NCI-H345 (cell line): ENCODE results near the gene ME2.
"Not testable (repeated sequence)": the region's sequence is repeated elsewhere in the genome, so short reads cannot be mapped to it uniquely, and the experiment has no call there.

ENCODE experiments used
- DNase-seq: peaks from one replicate; lab custom pipeline; 2025; lab: John Stamatoyannopoulos, UW

The ME2 gene

DNA sequence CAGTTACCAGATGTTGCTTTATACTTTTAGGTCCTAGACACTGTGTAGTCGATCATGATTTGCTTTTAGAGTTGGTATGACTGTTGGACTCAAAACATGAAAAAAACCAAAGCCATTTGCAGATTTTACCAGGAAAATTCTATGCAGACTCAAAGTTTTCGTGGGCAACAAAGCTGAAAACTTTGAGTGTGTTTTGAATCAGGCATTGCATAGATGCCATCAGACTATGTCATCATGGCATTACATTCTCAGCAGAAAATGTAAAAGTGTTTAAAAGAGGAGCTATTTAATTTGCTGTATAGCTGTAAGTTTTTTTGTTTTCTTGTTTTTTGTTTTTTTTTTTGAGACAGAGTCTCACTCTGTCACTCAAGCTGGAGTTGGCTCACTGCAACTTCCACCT is 45.5 kb downstream of the ME2 start:
- DNase-seq = no peak

DNA sequence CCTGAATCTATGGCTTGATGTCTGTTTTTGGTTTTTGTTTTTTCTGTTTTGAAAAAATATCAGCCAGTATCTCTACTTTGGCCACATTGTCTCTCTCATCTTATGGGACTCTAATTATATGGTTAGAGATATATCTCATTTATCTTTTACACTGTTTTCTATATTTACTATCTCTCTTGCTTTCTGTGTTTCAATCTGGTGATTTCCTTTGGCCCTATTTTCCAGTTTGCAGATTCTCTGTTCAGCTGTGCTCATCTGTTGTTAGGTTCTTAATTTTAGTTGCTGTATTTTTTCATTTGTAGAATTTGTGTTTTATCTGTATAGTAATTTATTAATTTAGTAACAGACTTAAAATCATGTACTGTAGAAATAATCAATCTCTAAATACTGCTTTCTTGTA is 47.6 kb downstream of the ME2 start:
- no peak for DNase-seq

DNA sequence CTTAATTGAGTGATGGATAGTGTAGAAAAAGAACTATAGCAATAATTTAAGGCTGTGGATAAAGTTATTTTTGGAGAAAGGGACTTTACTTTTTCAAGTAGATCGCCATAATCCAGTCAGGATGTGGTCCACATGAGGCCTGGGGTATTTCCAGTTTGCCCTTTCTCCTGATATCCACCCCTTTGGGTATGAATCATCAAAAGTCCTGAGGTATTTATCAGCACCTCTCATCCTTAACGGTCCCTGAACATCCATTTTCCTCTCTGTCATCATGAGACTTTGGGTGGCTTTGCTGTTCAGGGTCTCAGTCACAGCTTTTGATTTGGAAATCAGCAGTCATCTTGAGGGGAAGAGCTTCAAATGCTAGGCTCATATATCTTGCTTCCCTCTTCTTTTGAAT is 49.6 kb downstream of the ME2 start:
- no peak for DNase-seq

DNA sequence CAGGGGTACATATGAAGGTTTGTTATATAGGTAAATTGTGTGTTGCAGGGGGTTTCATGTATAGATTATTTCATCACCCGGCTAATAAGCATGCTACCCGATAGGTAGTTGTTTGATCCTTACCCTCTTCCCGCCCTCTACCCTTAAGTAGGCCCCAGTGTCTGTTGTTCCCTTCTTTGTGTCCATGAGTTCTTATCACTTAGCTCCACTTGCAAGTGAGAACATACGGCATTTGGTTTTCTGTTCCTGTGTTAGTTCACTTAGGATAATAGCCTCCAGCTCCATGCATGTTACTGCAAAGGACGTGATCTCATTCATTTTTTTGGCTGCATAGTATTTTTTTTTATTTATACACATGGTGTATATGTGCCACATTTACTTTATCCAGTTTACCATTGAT is 54.8 kb downstream of the ME2 start:
- DNase-seq = no peak

DNA sequence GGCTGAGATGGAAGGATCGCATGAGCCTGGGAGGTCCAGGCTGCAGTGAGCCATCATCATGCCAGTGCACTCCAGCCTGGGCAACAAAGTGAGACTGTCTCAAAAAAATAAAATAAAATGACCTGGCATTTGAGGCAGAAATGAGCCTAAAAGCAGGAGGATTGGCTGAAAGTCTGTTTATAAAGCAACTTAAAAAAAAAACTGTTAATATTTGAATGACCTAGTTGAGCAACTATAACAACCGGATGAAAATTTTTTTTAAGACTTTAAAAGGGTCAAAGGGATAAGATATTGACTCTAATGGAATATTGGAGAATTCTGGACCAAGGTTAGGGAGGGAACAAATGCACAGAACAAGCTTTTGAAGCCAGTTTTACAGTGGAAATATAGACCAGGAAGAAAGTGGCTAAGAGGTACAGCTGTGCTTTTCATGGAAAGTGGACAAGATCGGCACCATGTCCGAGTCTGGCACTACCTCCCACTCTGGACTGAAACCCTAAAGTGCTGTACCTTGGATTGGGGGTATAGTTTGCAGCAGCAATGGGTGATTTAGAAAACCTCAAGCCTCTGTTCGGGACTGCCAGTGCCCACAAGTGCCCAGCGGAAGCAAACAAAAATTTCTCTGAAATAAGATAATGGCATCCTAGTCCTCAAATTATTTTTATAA is 55.8 kb downstream of the ME2 start:
- no peak for DNase-seq

DNA sequence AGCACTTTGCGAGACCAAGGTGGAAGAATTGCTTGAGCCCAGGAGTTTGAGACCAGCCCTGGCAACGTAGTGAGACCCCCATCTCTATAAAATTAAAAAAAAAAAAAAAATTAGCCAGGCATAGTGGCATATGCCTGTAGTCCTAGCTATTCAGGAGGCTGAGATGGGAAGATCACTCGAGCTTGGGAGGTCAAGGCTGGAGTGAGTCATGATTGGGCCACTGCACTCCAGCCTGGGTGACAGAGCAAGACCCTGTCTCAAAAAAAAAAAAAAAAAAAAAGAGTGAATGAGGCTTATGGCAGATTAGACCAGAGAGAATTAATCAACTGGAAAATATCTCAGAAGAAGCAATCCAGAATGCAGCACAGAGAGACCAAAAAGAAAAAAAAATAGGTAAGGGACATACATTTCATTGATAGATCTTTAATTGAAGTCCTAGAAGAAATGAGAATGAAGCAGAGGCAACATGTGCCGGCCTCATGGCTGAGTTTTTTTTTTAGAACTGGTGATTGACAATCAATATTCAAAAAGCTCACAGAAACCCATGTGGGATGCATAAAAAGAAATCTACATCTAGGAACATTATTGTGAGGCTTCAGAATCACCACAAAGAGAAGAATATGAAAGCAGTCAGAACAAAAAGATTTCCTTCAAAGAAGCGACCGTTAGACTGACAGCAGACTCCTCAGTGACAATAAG is 56.7 kb downstream of the ME2 start:
- DNase-seq = no peak

DNA sequence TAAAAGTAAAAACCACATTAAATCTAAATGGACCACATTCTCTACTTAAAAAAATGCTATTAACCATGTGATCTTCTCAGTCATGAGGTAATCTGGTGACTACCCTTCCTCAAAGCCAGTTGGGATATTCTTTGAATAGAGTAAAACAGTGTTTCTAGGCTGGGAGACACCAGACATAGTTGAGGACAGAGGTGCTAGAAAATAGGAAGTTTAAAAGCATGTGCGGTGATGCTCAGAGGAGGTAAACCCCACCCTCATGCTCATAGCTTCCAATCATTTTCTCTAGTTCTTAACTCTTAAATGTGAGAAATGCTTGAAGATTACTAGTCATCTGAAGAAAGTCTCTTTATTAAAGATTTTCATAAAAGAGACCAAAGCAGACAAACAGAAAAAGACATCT is 58.3 kb downstream of the ME2 start:
- DNase-seq = no peak

DNA sequence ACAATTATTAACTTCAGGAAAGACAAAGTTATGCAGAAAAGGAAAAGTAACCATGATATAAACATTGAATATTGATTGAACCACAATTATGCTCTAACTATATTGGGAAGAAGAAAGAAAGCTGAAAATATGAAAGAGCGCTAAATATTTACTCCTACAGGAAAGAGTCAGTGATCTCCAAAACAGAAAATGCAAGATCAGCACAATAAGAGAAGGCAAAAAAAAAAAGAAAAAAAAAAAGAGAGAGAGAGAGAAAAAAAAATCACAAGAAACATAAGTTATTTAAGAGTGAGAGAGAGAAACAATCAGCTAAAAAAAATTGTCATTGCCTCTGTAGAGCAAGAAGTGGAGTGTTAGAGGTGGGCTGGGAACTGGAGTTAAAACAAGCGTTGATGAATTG is 60.0 kb downstream of the ME2 start:
- DNase-seq = no peak

DNA sequence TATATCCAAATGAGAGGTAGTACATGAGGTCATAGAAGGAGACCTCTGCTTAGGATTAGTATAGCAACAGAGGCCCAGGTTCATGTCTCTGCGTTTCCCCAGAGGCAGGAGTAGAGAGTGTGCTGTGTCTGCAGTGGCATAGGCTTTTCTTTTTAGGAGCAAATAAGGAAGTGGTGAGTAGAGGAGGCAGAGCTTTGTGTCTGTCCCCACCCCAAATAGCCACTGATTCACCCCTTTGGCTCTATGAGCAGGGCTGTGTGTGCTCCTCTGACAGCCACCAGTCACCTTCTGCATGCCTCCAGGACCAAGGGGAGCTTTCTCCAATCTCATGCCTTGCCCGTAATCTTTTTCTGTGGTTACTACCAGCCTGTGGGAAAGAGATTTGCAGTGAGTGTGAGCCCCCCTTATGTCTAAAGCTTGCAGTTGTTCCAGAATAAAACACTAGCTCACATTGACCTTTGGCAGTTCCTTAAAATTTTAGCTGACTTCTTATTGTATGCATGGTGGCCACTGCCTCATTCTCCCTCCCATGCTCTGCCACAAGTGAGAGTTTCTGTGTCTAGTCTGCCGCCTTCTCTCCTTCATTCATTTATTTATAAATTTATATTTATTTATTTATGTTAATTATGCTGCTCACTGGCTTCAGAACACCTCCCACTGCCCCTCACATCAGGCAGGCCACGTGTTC is 65.5 kb downstream of the ME2 start:
- no peak for DNase-seq

DNA sequence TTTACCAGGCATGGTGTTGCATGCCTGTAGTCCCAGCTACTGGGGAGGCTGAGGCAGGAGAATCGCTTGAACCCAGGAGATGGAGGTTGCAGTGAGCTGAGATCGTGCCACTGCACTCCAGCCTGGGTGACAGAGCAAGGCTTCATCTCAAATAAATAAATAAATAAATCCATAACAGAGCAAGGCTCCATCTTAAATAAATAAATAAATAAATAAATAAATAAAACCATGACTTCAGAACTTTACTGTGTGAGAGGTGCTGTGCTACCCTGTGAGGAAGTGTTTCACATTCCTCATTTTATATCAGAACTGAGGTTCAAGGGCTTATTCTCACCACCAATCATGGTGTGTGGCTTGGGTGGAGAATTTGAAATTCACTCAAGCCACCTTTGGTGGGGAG is 67.0 kb downstream of the ME2 start:
- DNase-seq = not testable (repeated sequence)

DNA sequence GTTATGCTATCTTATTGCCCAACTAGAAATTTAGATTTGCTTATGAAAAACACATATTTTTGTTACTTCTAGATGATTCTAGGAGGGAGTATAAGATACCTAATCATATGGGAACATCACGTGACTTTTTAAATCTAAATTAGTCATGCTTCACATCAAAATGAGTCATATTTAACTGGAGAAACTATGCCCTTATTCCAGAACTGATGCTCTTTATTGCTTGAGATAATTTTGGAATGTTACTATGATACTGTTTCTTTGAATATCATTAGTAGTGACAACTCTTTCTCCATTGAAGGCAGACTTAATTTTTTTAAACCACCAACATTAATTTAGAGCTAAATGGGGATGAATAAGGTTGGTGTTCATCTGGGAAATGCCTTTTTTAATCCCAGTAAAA is 69.0 kb downstream of the ME2 start:
- no peak for DNase-seq

DNA sequence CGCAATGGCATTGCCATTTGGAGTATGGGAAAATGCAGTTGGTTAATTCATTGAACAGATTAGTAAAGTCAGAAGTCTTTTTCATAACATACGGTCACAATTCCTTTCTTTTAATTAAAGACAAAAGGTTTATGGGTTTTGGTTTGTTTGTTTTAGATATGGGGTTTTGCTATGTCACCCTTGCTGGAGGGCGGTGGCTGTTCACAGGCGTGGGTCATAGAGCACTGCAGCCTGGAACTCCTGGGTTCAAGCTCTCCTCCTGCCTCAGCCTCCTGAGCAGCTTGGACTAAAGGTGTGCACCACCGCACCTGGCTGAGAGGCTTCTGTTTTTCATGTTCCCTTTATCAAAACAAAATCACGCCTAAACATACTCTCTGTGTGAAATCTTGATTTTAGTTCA is 70.3 kb downstream of the ME2 start:
- no peak for DNase-seq

DNA sequence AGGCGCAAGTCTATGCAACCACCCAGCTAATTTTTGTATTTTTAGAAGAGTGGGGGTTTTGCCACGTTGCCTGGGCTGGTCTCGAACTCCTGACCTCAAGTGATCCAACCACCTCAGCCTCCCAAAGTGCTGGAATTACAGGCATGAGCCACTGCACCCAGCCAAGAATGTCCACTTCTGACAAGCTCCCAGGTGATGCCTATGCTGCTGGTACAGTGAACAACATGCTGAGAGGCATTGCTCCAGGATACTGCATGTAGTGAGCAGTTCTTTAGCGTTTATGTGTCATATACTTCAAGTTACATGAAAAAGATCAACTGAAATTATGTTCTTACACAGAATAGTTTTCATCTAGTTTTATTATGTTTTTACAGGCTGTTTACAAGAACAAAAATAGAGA is 71.7 kb downstream of the ME2 start:
- DNase-seq = no peak

DNA sequence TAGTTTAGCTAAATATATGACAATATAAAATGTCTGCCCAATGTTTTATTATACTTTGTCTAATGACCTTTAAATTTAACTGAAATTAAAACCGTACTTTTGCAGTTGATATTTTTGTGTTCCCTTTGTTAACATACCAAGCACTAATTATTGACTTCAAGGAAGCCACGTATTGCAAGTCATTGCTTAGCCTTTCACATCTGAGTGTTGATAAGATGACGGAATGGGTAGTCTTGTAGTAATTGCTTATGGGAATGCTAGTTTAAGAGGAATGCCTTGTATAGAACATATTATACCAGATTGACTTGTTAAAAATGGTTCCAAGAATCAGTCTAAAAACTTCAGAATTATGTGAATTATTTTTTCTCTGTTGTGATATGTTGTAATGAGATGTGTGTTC is 74.9 kb downstream of the ME2 start:
- no peak for DNase-seq

DNA sequence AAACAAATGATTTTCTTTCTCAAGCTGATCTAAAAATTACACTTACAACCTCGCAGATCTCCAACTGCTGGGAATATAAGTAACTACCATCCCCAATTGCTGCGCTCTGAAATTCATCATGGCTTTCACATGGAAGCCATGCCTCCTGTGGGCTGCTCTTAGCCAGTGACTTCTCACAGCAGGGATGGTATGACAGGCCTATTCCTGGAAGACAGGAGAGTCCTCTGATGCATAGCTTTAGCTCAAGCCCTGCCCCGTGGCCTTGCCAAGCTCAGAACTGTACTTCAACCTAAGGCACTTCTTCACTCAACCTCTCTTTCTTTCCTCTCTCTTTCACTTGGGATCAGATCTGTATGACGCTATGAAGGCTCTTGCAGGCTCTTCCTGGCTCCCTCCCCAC is 76.3 kb downstream of the ME2 start:
- no peak for DNase-seq

DNA sequence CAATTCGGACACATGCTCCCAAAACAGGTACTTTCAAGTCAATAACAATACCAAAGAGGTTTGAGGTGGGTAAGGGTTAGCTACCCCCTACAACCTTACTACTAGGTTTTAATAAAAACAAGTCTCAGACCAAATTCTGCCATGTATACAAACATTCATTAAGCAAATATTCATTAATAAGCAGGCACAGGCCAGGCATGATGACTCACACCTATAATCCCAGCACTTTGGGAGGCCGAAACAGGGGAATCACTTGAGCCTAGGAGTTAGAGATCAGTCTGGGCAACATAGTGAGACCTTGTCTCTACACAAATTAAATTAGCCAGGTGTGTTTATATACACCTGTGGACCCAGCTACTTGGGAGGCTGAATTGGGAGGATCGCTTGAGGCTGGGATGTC is 77.2 kb downstream of the ME2 start:
- no peak for DNase-seq

DNA sequence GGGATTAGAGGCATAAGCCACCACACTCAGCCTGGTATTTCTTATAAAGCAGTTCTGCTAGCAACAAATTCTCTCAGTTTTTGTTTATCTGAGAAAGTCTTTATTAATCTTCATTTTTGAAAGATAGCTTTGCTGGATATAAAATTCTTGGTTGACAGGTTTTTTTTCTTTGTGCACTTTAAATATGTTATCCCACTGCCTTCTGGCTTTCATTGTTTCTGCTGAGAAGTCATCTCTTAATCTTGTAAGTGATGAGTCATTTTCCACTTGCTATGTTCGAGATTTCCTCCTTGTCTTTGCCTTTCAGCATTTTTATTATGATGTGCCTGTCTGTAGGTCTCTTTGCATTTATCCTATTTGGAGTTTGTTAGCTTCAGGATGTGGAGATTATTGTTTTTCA is 83.1 kb downstream of the ME2 start:
- no peak for DNase-seq

DNA sequence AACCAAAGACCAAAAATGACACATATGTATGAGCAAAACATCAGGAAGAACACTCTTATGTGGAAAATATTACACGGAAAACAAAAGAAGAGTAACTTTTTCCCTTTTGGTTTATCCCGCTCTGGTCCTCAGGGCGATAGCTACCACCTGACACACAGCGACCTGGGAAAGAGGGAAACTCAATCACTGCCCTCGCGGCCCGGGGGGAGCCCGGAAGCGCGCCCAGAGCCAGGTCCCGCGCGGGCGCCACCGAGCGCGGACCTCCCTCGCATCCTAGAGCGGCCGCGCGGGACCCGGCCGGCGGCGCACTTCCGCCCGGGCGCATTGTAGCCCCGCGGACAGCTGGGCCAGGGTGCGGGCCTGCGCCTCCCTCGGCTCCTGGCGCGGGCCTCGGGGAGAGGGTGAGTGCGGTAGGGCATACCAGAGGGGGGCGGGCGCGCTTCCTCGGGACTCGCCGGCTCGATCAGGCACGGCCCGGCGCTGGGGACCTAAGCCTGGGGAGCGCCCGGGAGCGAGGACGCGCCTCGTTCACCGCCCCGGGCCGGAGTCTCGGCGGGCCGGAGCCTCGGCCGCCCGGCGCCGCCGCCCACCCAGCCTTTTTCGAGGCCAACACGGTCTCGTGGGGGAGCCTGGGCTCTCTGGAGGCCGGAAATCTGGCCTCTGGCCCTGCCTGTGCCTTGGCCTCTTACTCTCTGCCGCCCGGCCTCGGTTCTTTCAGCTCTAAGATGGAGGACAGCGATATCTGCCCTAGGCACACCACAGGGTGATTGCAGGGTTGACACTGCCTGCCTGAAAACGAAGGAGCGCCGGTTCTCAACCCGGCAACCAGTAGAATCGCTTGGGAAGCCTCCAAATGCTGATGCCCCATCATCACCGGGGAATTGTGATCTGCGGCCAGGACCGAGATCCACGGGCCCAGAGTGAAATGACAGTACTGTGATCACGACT is 89.1 kb downstream of the ME2 start, which contains the start of gene ELAC1:
Gene ELAC1 (plus strand): TSS at position 327 of the 948 bp plus-strand sequence. CDS start 6,365 bp downstream, outside the sequence.
- DNase-seq = peak; percentile 89

DNA sequence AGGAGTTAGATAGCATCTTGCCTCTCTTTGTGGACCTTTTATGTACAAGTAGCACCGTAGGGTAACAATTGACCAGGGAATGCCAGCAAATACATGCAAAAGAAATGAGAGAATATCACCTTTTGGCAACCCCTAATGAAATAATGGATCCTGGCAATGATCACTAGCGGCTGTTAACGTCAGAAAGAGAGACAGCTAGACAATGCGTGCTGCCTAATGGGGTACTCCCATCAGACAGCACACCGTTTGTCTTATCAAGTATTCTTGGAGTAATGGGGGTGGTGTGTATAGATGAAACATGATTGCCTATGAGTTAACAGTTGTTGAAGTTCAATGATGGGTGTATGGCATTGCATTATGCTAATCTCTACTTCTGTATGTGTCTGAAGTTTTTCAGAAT is 90.5 kb downstream of the ME2 start:
- no peak for DNase-seq

DNA sequence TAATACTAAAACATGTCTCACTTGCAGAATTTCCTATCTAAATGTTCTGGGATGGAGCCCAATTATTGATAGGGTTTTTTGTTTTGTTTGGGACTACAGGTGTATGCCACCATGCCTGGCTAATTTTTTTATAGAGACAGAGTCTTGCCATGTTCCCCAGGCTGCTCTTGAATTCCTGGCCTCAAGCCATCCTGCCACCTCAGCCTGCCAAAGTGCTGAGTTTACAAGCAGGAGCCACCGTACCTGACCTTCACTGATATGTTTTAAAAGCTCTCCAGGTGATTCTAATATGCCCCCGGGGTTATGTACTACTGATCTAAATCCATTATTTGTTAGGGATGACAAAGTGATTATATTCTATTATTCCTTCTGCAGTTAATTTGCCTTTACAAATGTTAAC is 91.1 kb downstream of the ME2 start:
- peak; percentile 76 for DNase-seq

DNA sequence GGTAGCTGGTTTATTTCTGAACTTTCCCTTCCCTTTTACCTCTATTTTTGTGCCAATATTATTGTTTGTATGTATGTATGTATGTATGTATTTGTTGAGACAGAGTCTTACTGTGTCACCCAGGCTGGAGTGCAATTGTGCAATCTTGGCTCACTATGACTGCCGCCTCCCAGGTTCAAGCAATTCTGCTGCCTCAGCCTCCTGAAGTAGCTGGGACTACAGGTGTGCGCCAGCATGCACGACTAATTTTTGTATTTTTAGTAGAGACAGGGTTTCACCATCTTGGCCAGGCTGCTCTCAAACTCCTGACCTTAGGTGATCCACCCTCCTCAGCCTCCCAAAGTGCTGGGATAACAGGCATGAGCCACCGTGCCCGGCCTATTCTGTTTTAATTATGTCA is 93.5 kb downstream of the ME2 start:
- not testable (repeated sequence) for DNase-seq
